IMR-90 (cell line): Measurements from ENCODE around the gene ISOC2. TPM values are rescaled to one million over a fixed set of nuclear protein-coding genes. Genes with fewer than 3 reads are reported as not detected.

Experiments
- ATAC-seq: fragments of 200-7000 bp; cut with Tn5 transposase; 2 replicates; pipeline ENCODE4 v1.9.1; 2020; ENCODE audit warnings: low read depth, mild to moderate bottlenecking, moderate library complexity
- BruUV-seq: library from RNA; stranded (reverse); fragments of 400-500 nt; replicated peaks from 2 replicates; lab custom pipeline; 2021; lab: Mats Ljungman, UMichigan
- CTCF ChIA-PET: fragments of 300-600 bp; formaldehyde crosslinking; extraction: SDS; loops from one replicate; lab custom pipeline; 2021; ENCODE audit warnings: antibody characterized with exemption; lab: Yijun Ruan, JAX
- POLR2A ChIA-PET: fragments of 300-600 bp; sonication (Branson Sonifier 250); formaldehyde crosslinking; loops from one replicate; lab custom pipeline; 2022; ENCODE audit warnings: antibody characterized with exemption; ENCODE audit not compliant: unreplicated experiment; lab: Charles Lee
- DNase-seq: peaks from one replicate; pipeline ENCODE4 v3.0.0; 2013
- H2AFZ ChIP-seq: replicated peaks from 2 replicates; pipeline ENCODE3; 2013; ENCODE audit warnings: low read length, mild to moderate bottlenecking; ENCODE audit not compliant: poor library complexity
- H2AK5ac ChIP-seq: 2 replicates; pipeline ENCODE4 v1.6.1; 2013; ENCODE audit warnings: low read depth, low read length, inconsistent platforms
- H2AK9ac ChIP-seq: replicated peaks from 2 replicates; pipeline ENCODE3; 2013; ENCODE audit warnings: mild to moderate bottlenecking, low read depth, low read length, moderate library complexity; ENCODE audit not compliant: poor library complexity
- H2BK120ac ChIP-seq: 2 replicates; pipeline ENCODE4 v1.6.1; 2013; ENCODE audit warnings: low read depth, low read length, inconsistent platforms
- H2BK15ac ChIP-seq: 3 replicates; pipeline ENCODE4 v1.6.1; 2013; ENCODE audit warnings: low read depth, low read length, inconsistent platforms
- H2BK20ac ChIP-seq: 2 replicates; pipeline ENCODE4 v1.6.1; 2013; ENCODE audit warnings: low read depth, mild to moderate bottlenecking, inconsistent platforms, low read length, moderate library complexity
- H2BK5ac ChIP-seq: 2 replicates; pipeline ENCODE4 v1.6.1; 2013; ENCODE audit warnings: mild to moderate bottlenecking, low read depth, low read length, inconsistent platforms; ENCODE audit not compliant: poor library complexity, severe bottlenecking
- H3K14ac ChIP-seq: replicated peaks from 2 replicates; pipeline ENCODE4 v1.6.1; 2013; ENCODE audit warnings: low read depth, low read length, inconsistent platforms
- H3K18ac ChIP-seq: 2 replicates; pipeline ENCODE4 v1.6.1; 2013; ENCODE audit warnings: low read depth, low read length, control low read depth
- H3K23ac ChIP-seq: 2 replicates; pipeline ENCODE4 v1.6.1; 2013; ENCODE audit warnings: low read depth, low read length, inconsistent platforms
- H3K27ac ChIP-seq: 2 replicates; pipeline ENCODE4 v1.5.1; 2013; ENCODE audit warnings: mild to moderate bottlenecking, control low read depth, low read length; ENCODE audit not compliant: insufficient read depth
- H3K27me3 ChIP-seq: 2 replicates; pipeline ENCODE4 v1.6.1; 2013; ENCODE audit warnings: low read length; ENCODE audit not compliant: control insufficient read depth, insufficient read depth
- H3K36me3 ChIP-seq: 2 replicates; pipeline ENCODE4 v1.6.1; 2013; ENCODE audit warnings: low read length, mixed read lengths; ENCODE audit not compliant: control insufficient read depth, insufficient read depth
- H3K4ac ChIP-seq: 2 replicates; pipeline ENCODE4 v1.6.1; 2013; ENCODE audit warnings: low read depth, low read length, inconsistent platforms
- H3K4me1 ChIP-seq: 2 replicates; pipeline ENCODE4 v1.6.1; 2013; ENCODE audit warnings: low read length, mixed read lengths; ENCODE audit not compliant: control insufficient read depth, insufficient read depth
- H3K4me2 ChIP-seq: 2 replicates; pipeline ENCODE4 v1.6.1; 2013; ENCODE audit warnings: low read depth, mild to moderate bottlenecking, control low read depth, low read length, moderate library complexity
- H3K4me3 ChIP-seq: 2 replicates; pipeline ENCODE4 v1.5.1; 2013; ENCODE audit warnings: low read depth, mild to moderate bottlenecking, control low read depth, low read length, moderate library complexity; ENCODE audit not compliant: insufficient read depth
- H3K56ac ChIP-seq: 2 replicates; pipeline ENCODE4 v1.6.1; 2013; ENCODE audit warnings: low read length, inconsistent platforms; ENCODE audit not compliant: insufficient read depth; ENCODE audit errors: extremely low read depth
- H3K79me1 ChIP-seq, 2 experiments: 2 replicates each; pipeline ENCODE4 v1.6.1; 2013; ENCODE audit warnings: low read length in 2 of 2, inconsistent platforms in 1 of 2, low read depth in 1 of 2
- H3K9ac ChIP-seq: 2 replicates; pipeline ENCODE4 v1.6.1; 2013; ENCODE audit warnings: low read depth, low read length, control low read depth
- H3K9me1 ChIP-seq: 2 replicates; pipeline ENCODE4 v1.6.1; 2013; ENCODE audit warnings: low read length, inconsistent platforms; ENCODE audit not compliant: insufficient read depth
- H3K9me3 ChIP-seq: 2 replicates; pipeline ENCODE4 v1.6.1; 2013; ENCODE audit warnings: low read length; ENCODE audit not compliant: control insufficient read depth, insufficient read depth
- H4K20me1 ChIP-seq: 2 replicates; pipeline ENCODE4 v1.6.1; 2013; ENCODE audit warnings: low read length, inconsistent platforms; ENCODE audit not compliant: insufficient read depth
- H4K5ac ChIP-seq: 2 replicates; pipeline ENCODE4 v1.6.1; 2013; ENCODE audit warnings: mild to moderate bottlenecking, low read depth, low read length, control low read depth
- H4K8ac ChIP-seq, 2 experiments: 2 replicates each; pipeline ENCODE4 v1.6.1; 2013; ENCODE audit warnings: low read depth in 2 of 2, low read length in 2 of 2, control low read depth in 1 of 2, inconsistent platforms in 1 of 2
- H4K91ac ChIP-seq: 2 replicates; pipeline ENCODE4 v1.6.1; 2013; ENCODE audit warnings: low read depth, low read length, inconsistent platforms; ENCODE audit not compliant: insufficient read depth
- CEBPB ChIP-seq: IDR thresholded peaks from 2 replicates; pipeline ENCODE4 v1.6.1; 2012; ENCODE audit warnings: low read depth, low read length, improper control_type of control experiment
- FOS ChIP-seq: fragments of 150-350 bp; IDR thresholded peaks from 2 replicates; pipeline ENCODE4 v1.6.1; 2016; ENCODE audit warnings: low read depth, low read length
- MAFK ChIP-seq: IDR thresholded peaks from 2 replicates; pipeline ENCODE4 v1.6.1; 2012; ENCODE audit warnings: low read depth, low read length, improper control_type of control experiment
- MXI1 ChIP-seq: IDR thresholded peaks from 2 replicates; pipeline ENCODE4 v1.6.1; 2012; ENCODE audit warnings: low read depth, mild to moderate bottlenecking, low read length, moderate library complexity, borderline replicate concordance
- RAD21 ChIP-seq: IDR thresholded peaks from 2 replicates; pipeline ENCODE4 v1.6.1; 2012; ENCODE audit warnings: low read length, improper control_type of control experiment
- RCOR1 ChIP-seq: IDR thresholded peaks from 2 replicates; pipeline ENCODE4 v1.6.1; 2012; ENCODE audit warnings: mild to moderate bottlenecking, low read length, improper control_type of control experiment; ENCODE audit not compliant: insufficient replicate concordance
- RFX5 ChIP-seq: IDR thresholded peaks from 2 replicates; pipeline ENCODE4 v1.8.0; 2012; ENCODE audit warnings: low read depth, mild to moderate bottlenecking, low read length, moderate library complexity
- WGBS, 2 experiments: methylation state at CpG; one replicate each; pipeline versions ENCODE4 v1.1.5 to v1.1.7; 2013; ENCODE audit warnings: missing lambda C conversion rate in 2 of 2; ENCODE audit not compliant: insufficient read length in 1 of 2; ENCODE audit errors: extremely low coverage in 2 of 2; 5-methylcytosine and 5-hydroxymethylcytosine counted together
- dilution Hi-C: fragments of 300-500 bp; cut with HindIII; formaldehyde crosslinking; loops from one replicate; pipeline ENCODE4 v1.14.3; 2018; ENCODE audit warnings: low sequenced_read_pairs; ENCODE audit not compliant: unreplicated experiment
- in situ Hi-C: fragments of 300-500 bp; cut with MboI; formaldehyde crosslinking; loops from 3 replicates; pipeline ENCODE4 v1.14.3; 2019; ENCODE audit warnings: low sequenced_read_pairs, inconsistent platforms, mixed read lengths
- intact Hi-C: fragments of 100-400 bp; cut with micrococcal nuclease; formaldehyde crosslinking; loops from 2 replicates; pipeline ENCODE4 v1.10.0; 2022
- polyA plus RNA-seq, 3 experiments: library from polyadenylated mRNA; depleted of rRNA; stranded (reverse); fragments of >200 nt; gene quantifications; 2 replicates each; pipeline ENCODE4 v1.2.3, GENCODE V29; 2012; ENCODE audit warnings: low replicate concordance in 1 of 3
- total RNA-seq: library from RNA; depleted of rRNA; stranded (reverse); fragments of >200 nt; gene quantifications from 2 replicates; pipeline ENCODE4 v1.2.3, GENCODE V29; 2012
- TF ChIP-seq, protein P1 (sequence below): fragments of 150-350 bp; IDR thresholded peaks from 2 replicates; pipeline ENCODE4 v1.6.1; 2016; ENCODE audit warnings: low read depth, mild to moderate bottlenecking, low read length, moderate library complexity, borderline replicate concordance
- TF ChIP-seq, protein P2 (sequence below): conservative IDR thresholded peaks from 2 replicates; pipeline ENCODE4 v1.5.1; 2012; ENCODE audit warnings: mild to moderate bottlenecking, low read depth, low read length, improper control_type of control experiment
- TF ChIP-seq, protein P3 (sequence below): fragments of 150-350 bp; IDR thresholded peaks from 2 replicates; pipeline ENCODE4 v1.6.1; 2017; ENCODE audit warnings: mild to moderate bottlenecking, antibody characterized with exemption, low read length, low read depth

Gene ISOC2
- total and polyA plus RNA-seq, 2 of the 4 experiments (the other 2 are of a cell fraction) = 56.1 to 82.1 TPM

DNA sequence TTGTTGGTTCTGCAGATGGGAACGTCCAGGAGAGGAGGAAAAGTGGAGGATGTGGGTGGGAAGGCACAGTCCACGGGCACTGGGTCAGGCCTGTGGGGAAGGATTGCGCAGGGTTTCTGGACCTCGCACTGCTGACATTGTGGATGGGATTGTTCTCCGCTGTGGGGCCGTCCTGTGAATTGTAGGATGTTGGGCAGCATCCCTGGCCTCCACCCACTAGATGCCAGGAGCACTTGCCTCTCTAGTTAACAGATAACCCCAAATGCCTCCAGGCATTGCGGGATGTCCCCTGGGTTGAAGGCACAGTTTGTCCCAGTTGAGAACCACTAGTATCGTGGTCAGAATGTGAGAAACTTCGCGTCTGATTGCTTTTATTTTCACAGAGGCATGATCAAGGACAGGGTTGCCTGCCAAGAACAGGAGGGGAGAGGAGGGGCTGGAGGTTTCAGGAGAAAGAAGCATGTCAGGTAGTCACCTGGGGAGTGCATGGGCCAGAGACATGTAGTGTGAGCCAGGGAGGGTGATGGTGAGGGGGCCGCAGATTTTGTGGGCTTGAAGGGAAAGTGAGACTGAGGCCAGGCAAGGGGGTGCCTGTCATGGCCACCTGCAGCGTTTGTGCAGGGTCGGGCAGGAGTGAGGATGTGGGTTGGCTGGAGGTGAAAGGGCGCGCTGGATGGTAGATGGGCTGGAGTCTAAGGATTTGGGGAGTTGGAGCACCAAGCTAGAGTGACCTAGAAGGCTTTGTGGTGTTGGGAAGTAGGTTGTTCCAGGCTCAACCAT is 18.2 kb upstream of the ISOC2 start:
- ChIA-PET POLR2A (no interaction called here), CTCF (no interaction called here)
- intact Hi-C loops (no loop called here), in situ Hi-C loops (loop anchor here (25.0 kb wide), 1 partner anchor 1017 kb away; the partner anchor contains the start of genes CDC42EP5 and LENG9), dilution Hi-C loops (no loop called here)
- H3K4me1 ChIP-seq = peaks cover 9% of the 10 kb centered on the region
- peak overlapping the region; percentile 37; the same call in 1 of the 2 replicates for H2AK5ac ChIP-seq
- no peak overlapping the region for H2BK15ac ChIP-seq
- H4K20me1 ChIP-seq = no peaks in the 10 kb centered on the region; the same call in 1 of the 2 replicates
- no peak overlapping the region for H3K56ac ChIP-seq
- 87% methylated on average over 5 of the region's 15 CpGs; no CpG with 5 or more reads in 1 of the 2 experiments for WGBS, 2 experiments
- H4K5ac ChIP-seq = no peak overlapping the region
- no TSS peak for BruUV-seq
- H3K9me1 ChIP-seq = peaks cover 18% of the 10 kb centered on the region
- ATAC-seq (no peak), DNase-seq (no peak)
- TF ChIP-seq RCOR1 = no peak
- no peak for TF ChIP-seq RAD21
- TF ChIP-seq, protein P1, sequence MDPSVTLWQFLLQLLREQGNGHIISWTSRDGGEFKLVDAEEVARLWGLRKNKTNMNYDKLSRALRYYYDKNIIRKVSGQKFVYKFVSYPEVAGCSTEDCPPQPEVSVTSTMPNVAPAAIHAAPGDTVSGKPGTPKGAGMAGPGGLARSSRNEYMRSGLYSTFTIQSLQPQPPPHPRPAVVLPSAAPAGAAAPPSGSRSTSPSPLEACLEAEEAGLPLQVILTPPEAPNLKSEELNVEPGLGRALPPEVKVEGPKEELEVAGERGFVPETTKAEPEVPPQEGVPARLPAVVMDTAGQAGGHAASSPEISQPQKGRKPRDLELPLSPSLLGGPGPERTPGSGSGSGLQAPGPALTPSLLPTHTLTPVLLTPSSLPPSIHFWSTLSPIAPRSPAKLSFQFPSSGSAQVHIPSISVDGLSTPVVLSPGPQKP = no peak
- TF ChIP-seq, protein P2, sequence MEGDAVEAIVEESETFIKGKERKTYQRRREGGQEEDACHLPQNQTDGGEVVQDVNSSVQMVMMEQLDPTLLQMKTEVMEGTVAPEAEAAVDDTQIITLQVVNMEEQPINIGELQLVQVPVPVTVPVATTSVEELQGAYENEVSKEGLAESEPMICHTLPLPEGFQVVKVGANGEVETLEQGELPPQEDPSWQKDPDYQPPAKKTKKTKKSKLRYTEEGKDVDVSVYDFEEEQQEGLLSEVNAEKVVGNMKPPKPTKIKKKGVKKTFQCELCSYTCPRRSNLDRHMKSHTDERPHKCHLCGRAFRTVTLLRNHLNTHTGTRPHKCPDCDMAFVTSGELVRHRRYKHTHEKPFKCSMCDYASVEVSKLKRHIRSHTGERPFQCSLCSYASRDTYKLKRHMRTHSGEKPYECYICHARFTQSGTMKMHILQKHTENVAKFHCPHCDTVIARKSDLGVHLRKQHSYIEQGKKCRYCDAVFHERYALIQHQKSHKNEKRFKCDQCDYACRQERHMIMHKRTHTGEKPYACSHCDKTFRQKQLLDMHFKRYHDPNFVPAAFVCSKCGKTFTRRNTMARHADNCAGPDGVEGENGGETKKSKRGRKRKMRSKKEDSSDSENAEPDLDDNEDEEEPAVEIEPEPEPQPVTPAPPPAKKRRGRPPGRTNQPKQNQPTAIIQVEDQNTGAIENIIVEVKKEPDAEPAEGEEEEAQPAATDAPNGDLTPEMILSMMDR = no peak
- no peak for TF ChIP-seq FOS
- TF ChIP-seq, protein P3, sequence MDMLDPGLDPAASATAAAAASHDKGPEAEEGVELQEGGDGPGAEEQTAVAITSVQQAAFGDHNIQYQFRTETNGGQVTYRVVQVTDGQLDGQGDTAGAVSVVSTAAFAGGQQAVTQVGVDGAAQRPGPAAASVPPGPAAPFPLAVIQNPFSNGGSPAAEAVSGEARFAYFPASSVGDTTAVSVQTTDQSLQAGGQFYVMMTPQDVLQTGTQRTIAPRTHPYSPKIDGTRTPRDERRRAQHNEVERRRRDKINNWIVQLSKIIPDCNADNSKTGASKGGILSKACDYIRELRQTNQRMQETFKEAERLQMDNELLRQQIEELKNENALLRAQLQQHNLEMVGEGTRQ = no peak
- TF ChIP-seq CEBPB = no peak
- no peak for TF ChIP-seq MAFK
- no peak for TF ChIP-seq RFX5
- TF ChIP-seq MXI1 = no peak
- no peak overlapping the region for H3K23ac ChIP-seq
- H3K9ac ChIP-seq = no peak overlapping the region
- no peak overlapping the region for H3K4me3 ChIP-seq
- no peak overlapping the region for H3K27ac ChIP-seq
- no peak overlapping the region for H2BK120ac ChIP-seq
- H2BK5ac ChIP-seq = no peak overlapping the region
- H2AFZ ChIP-seq = no peak overlapping the region
- no peak overlapping the region for H4K8ac ChIP-seq
- H2AK9ac ChIP-seq = no peak overlapping the region
- no peak overlapping the region for H3K4ac ChIP-seq
- no peaks in the 10 kb centered on the region for H3K27me3 ChIP-seq
- no peaks in the 10 kb centered on the region for H3K9me3 ChIP-seq
- no peak overlapping the region for H3K14ac ChIP-seq
- H3K79me1 ChIP-seq = peaks cover 14 to 48% of the 10 kb centered on the region in 2 experiments
- no peak overlapping the region for H2BK20ac ChIP-seq
- no peak overlapping the region for H4K91ac ChIP-seq
- peaks cover 12% of the 10 kb centered on the region; the same call in 1 of the 2 replicates for H3K36me3 ChIP-seq
- no peak overlapping the region for H3K18ac ChIP-seq
- no peak overlapping the region for H3K4me2 ChIP-seq
